Pancreas (tissue), 10 donors: ENCODE results near the gene HDAC4. TPM values are rescaled to one million over a fixed set of nuclear protein-coding genes. Genes with fewer than 3 reads are reported as not detected.

ENCODE experiments used
- ATAC-seq, 4 donors: fragments of 200-7000 bp; cut with Tn5 transposase; one replicate each; pipeline versions ENCODE4 v1.8.0 to v1.9.1; 2020; ENCODE audit warnings: mild to moderate bottlenecking in 4 of 4, moderate library complexity in 4 of 4
- DNase-seq, 6 donors: peaks; one replicate each; pipeline ENCODE4 v3.0.0-alpha.2; 2020
- FAIRE-seq: peaks from 2 replicates; lab custom pipeline; 2012; peaks lifted over from hg19 to GRCh38; lab: Jason Lieb, UNC
- H3K27ac ChIP-seq, 4 donors: fragments of 200-600 bp; sonication (generic); 1 replicate in 3 of 4; 2 replicates in 1 of 4; pipeline versions ENCODE4 v1.5.0 to v1.8.0; 2020
- H3K27me3 ChIP-seq, 4 donors: fragments of 200-600 bp; one replicate each; pipeline ENCODE4 v1.8.0; 2021
- H3K36me3 ChIP-seq, 3 donors: fragments of 200-600 bp; sonication (generic) in 1 of 3; one replicate each; pipeline versions ENCODE4 v1.5.0 to v1.8.0; 2020 to 2021
- H3K4me1 ChIP-seq, 3 donors: fragments of 200-600 bp; one replicate each; pipeline ENCODE4 v1.8.0; 2021
- H3K4me3 ChIP-seq, 4 donors: fragments of 200-600 bp; sonication (generic) in 2 of 4; one replicate each; pipeline versions ENCODE4 v1.5.0 to v1.8.0; 2020 to 2021
- H3K9me3 ChIP-seq, 4 donors: fragments of 200-600 bp; one replicate each; pipeline ENCODE4 v1.8.0; 2021
- CTCF ChIP-seq, 4 donors: fragments of 200-600 bp; sonication (generic) in 3 of 4; IDR thresholded peaks; one replicate each; pipeline versions ENCODE4 v1.5.0 to v1.8.0; 2021; ENCODE audit warnings: antibody characterized with exemption in 4 of 4
- WGBS, 2 donors: extraction: QIAGEN DNeasy Blood & Tissue Kit; methylation state at CpG; one replicate each; pipeline ENCODE4 v1.1.7; 2013; 5-methylcytosine and 5-hydroxymethylcytosine counted together
- intact Hi-C, 3 donors: fragments of 100-400 bp; cut with DNase I; formaldehyde crosslinking; loops; one replicate each; pipeline versions ENCODE4 v1.11.1 to v1.14.2; 2022
- polyA plus RNA-seq, 2 donors: library from polyadenylated mRNA; stranded (reverse); fragments of 200-250 nt; gene quantifications; one replicate each; pipeline ENCODE4 v1.2.3, GENCODE V29; 2013
- total RNA-seq, 6 donors: library from RNA; stranded (reverse); fragmentation: NEBNext Ultra II Directional in 4 of 6; extraction: Animal tissue kit (Norgen Biotek cat#: 25700) in 4 of 6; gene quantifications; one replicate each; pipeline versions ENCODE4 v1.2.1 to v1.2.4, GENCODE V29; 2021 to 2023
- donor health status: healthy with polysubstance abuse.
- donor health status: DM: no; HTN: no; CAD: no; lungs with moderate emphysema.
- donor health status: DM: no; HTN: no; CAD: no.
- donor health status: control.
- donor health status: control.
- donor health status: Bipolar disorder and iron deficiency.
- donor health status: DM: yes; HTN: yes; CAD: no.
- donor health status: DM: no; HTN: no; CAD: no.
- donor health status: DM: no; HTN: no; CAD: no.
- donor health status: DM: yes; HTN: yes; CAD: no.

Gene HDAC4
- total and polyA plus RNA-seq, 8 donors, result 8.2 to 31.8 (median 16.6) TPM

DNA sequence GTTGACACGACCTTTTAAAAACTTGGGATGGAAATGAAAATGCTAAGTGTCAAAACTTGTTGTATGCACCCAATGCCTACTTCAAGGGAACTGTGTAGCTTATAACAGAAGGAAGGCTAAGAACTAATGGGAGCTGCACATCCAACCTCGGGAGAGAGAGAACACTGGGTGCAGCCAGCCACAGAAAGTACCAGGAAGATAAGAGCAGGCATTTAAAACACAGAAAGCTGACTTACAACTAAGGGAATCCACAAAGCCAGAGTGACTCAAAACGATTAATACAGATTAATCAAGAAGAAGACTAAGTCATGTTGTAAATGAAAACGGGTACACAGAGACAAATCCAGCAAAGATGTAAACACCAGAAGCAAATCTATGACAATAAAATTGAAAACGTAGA is 113.4 kb downstream of the HDAC4 start:
- Histone ChIP-seq H3K4me1 (peaks cover 0 to 21% (median 0%) of the 10 kb centered on the region in 3 donors), H3K27me3 (no peaks in the 10 kb centered on the region), H3K27ac (no peak overlapping the region), H3K4me3 (no peak overlapping the region), H3K36me3 (no peaks in the 10 kb centered on the region), H3K9me3 (no peaks in the 10 kb centered on the region)
- TF ChIP-seq CTCF (IDR thresholded peaks at IDR 0.05), result no peak
- no peak for DNase-seq
- no peak for FAIRE-seq
- no peak for ATAC-seq
- 55 to 62% methylated on average over 5 of the region's 5 CpGs for WGBS, 2 donors
- intact Hi-C loops, result no loop called here

DNA sequence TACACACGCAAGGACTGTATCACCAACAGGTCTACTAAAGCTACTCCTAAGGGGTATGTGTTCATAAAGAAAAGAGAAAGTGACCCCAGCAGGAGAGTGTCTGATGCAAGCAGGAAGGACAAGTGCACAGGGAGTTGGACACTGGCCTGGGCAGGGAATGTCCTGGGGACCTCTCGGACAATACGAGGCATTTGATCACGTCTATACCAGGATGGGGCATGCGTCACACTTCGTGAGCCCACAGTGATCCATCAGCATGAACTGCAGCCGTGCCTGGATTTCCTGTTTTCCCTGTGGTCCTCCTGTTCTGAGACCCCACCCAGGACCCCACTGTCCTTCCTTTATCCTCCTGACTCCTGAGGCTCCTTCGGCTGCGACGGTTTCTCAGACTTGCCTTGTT is 113.9 kb downstream of the HDAC4 start:
- ATAC-seq (no peak), DNase-seq (peak in 2 of 6 donors; percentile 15 to 43)
- H3K4me1 ChIP-seq, result peaks cover 0 to 21% (median 0%) of the 10 kb centered on the region in 3 donors

DNA sequence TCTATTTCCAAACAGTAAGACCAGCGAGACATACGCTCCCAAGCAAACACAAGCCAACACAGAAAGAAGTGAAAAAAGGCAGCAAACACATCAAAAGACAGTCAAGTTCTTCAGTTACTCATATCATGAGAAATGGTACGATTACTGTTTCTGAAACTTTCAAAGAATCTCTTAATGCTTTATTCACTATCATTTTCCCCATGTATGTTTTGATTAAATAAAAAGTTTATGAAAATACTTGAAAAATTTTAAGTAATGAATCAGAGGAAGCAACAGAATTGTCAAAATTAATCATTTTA is 114.9 kb downstream of the HDAC4 start:
- FAIRE-seq, result no peak
- 83 to 93% methylated on average over 3 of the region's 3 CpGs for WGBS, 2 donors
- no peak for DNase-seq
- Histone ChIP-seq H3K27ac (no peak overlapping the region), H3K4me3 (no peak overlapping the region), H3K27me3 (no peaks in the 10 kb centered on the region), H3K9me3 (no peaks in the 10 kb centered on the region), H3K4me1 (peaks cover 0 to 21% (median 0%) of the 10 kb centered on the region in 3 donors), H3K36me3 (no peaks in the 10 kb centered on the region)
- no peak for TF ChIP-seq CTCF (IDR thresholded peaks at IDR 0.05)
- no peak for ATAC-seq
- intact Hi-C loops, result no loop called here

More for the DNA sequence above, 113.9 kb downstream of the HDAC4 start:
- no peak for TF ChIP-seq CTCF (IDR thresholded peaks at IDR 0.05)
- Histone ChIP-seq H3K36me3 (no peaks in the 10 kb centered on the region), H3K9me3 (no peaks in the 10 kb centered on the region), H3K27me3 (no peaks in the 10 kb centered on the region), H3K27ac (no peak overlapping the region), H3K4me3 (no peak overlapping the region)
- intact Hi-C loops, result no loop called here
- no peak for FAIRE-seq
- 80 to 90% methylated on average over 10 of the region's 10 CpGs for WGBS, 2 donors

DNA sequence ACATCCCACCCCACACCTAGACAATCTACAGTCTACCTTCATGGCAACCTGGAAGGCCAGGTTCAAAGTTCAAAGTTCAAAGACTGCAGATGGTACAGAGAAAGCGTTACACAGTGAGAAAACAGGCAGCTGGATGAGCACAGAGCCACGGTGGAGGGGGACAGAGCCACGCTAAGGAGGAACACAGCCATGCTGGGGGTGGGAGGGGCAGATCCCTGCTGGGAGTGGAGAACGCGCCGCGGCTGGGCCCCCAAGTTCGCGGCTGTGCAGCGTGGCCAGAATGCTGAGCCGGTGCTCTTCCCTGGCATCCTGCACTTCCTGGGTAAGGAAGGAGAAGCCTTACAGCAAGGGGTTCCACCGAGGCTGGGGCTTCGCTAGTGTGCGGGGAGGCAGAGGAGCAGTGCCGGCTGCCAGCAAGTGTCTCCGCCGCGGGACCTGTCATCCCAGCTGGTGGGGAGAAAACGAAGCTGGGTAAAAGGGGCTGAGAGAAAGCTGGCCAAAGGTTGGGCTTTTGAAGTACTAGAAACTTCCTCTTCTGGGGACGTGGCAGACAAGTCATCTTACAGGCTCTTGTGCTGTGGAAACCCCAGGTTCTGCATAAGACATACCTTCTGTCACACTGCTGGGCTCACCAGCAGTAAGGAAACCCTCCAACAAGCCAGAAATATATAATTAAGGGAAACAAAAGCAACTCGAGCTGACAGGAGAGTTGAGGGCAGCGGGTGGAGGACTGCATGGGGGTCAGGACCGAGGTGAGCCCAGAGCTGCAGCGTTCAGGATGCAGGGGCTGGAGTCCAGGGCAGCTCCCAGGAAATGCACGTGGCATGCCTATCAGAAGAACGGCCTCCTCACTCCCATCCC is 115.5 kb downstream of the HDAC4 start:
- intact Hi-C loops, result no loop called here
- FAIRE-seq, result no peak
- 35 to 44% methylated on average over 26 of the region's 26 CpGs for WGBS, 2 donors
- no peak for TF ChIP-seq CTCF (IDR thresholded peaks at IDR 0.05)
- H3K4me1 ChIP-seq, result peaks cover 0 to 21% (median 0%) of the 10 kb centered on the region in 3 donors
- H3K9me3 ChIP-seq, result no peaks in the 10 kb centered on the region
- no peaks in the 10 kb centered on the region for H3K36me3 ChIP-seq
- H3K27me3 ChIP-seq, result no peaks in the 10 kb centered on the region
- DNase-seq, result peak in 2 of 6 donors; percentile 58 to 65
- H3K27ac ChIP-seq, result no peak overlapping the region
- H3K4me3 ChIP-seq, result peak overlapping the region in 2 of 4 donors; percentile 11 to 27
- ATAC-seq, result peak; percentile 38 to 72 (median 64)
